Ovary (tissue), 9 donors: ENCODE data around the gene PAQR5. TPM values are rescaled to one million over a fixed set of nuclear protein-coding genes. Genes with fewer than 3 reads are reported as not detected.

Experiments used
- DNase-seq, 5 donors: peaks; one replicate each; pipeline ENCODE4 v3.0.0-alpha.2; 2019 to 2020
- H3K27ac ChIP-seq, 2 donors: fragments of 200-600 bp; one replicate each; pipeline versions ENCODE4 v1.5.1 to v1.8.0; 2019 to 2022
- H3K27me3 ChIP-seq: fragments of 200-600 bp; one replicate; pipeline ENCODE4 v1.8.0; 2022
- H3K36me3 ChIP-seq: fragments of 200-600 bp; sonication (generic); one replicate; pipeline ENCODE4 v1.5.1; 2019
- H3K4me1 ChIP-seq: one replicate; pipeline ENCODE4 v1.8.1; 2013; ENCODE audit warnings: mild to moderate bottlenecking, moderate library complexity; ENCODE audit not compliant: insufficient read depth
- H3K4me3 ChIP-seq: fragments of 200-600 bp; sonication (generic); one replicate; pipeline ENCODE4 v1.5.1; 2017
- H3K9me3 ChIP-seq, 2 donors: fragments of 200-600 bp in 1 of 2; sonication (generic) in 1 of 2; one replicate each; pipeline versions ENCODE4 v1.5.1 to v1.8.1; 2013 to 2019; ENCODE audit warnings: mild to moderate bottlenecking in 1 of 2, moderate library complexity in 1 of 2
- CTCF ChIP-seq, 3 donors: fragments of 450-650 bp in 2 of 3; fragments of 200-600 bp in 1 of 3; IDR thresholded peaks; one replicate each; pipeline versions ENCODE4 v1.5.1 to v1.8.0; 2016 to 2022; ENCODE audit warnings: antibody characterized with exemption in 3 of 3, mild to moderate bottlenecking in 1 of 3
- EP300 ChIP-seq: sonication (generic); formaldehyde crosslinking; IDR thresholded peaks from one replicate; pipeline ENCODE4 v1.6.1; 2017; ENCODE audit warnings: antibody characterized with exemption
- POLR2A ChIP-seq: fragments of 450-650 bp; IDR thresholded peaks from one replicate; pipeline ENCODE4 v1.6.1; 2017; ENCODE audit warnings: antibody characterized with exemption, mild to moderate bottlenecking, moderate library complexity
- WGBS, 3 donors: extraction: QIAGEN DNeasy Blood & Tissue Kit in 1 of 3; methylation state at CpG; one replicate each; pipeline versions ENCODE4 v1.1.5 to v1.1.7; 2013 to 2017; 5-methylcytosine and 5-hydroxymethylcytosine counted together
- intact Hi-C, 4 donors: fragments of 100-400 bp; cut with DNase I; formaldehyde crosslinking; loops; one replicate each; pipeline versions ENCODE4 v1.11.0 to v1.15.1; 2022 to 2023
- polyA plus RNA-seq, 2 donors: library from polyadenylated mRNA; stranded (reverse); fragments of 200-250 nt in 1 of 2; fragments of 350-450 nt in 1 of 2; fragmentation: Illumina TruSeq in 1 of 2; extraction: RNeasy Lipid Tissue Mini Kit (QIAGEN cat#74804) in 1 of 2; gene quantifications; one replicate each; pipeline ENCODE4 v1.2.3, GENCODE V29; 2013 to 2014
- total RNA-seq, 7 donors: library from RNA; depleted of rRNA in 2 of 7; stranded (reverse); fragments of >200 nt in 2 of 7; fragmentation: NEBNext Ultra II Directional in 3 of 7; extraction: Animal tissue kit (Norgen Biotek cat#: 25700) in 3 of 7; gene quantifications; one replicate each; pipeline versions ENCODE4 v1.1.0 to v1.2.4, GENCODE V29; 2016 to 2023
- donor health status: DM: no; HTN: no; CAD: no; lungs with moderate emphysema.
- donor health status: DM: no; HTN: no; CAD: no.
- donor health status: Bipolar disorder and iron deficiency.
- donor health status: DM: yes; HTN: yes; CAD: no.
- donor health status: DM: no; HTN: no; CAD: no.
- donor health status: DM: yes; HTN: yes; CAD: no.

The PAQR5 gene
- total and polyA plus RNA-seq, 9 donors, result 0.12 to 2.4 (median 0.66) TPM

DNA sequence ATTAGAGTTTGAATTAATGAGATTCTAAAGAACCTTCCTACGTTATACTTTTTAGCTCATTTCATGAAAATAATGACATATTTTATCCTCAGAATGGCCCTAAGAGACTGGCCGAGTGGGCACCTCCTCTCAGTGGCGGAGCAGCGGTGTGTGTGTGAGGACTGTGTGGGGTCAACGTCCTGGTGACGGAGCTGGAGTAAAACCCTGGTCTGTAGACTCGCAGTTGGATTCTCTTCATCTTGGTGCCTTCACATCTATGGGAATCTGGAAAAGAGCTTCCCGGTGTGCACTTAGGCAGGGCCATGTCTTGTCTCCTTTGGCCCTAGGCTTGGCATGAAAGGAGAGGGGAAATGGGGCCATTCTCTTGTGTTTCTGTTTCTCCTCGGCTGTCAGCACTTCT is 21.4 kb upstream of the PAQR5 start:
- no peak overlapping the region for H3K27ac ChIP-seq
- 91 to 92% (median 91%) methylated on average over 9 of the region's 9 CpGs for WGBS, 3 donors
- no peak for DNase-seq
- H3K4me1 ChIP-seq, result peaks cover 4% of the 10 kb centered on the region
- intact Hi-C loops, result no loop called here
- H3K27me3 ChIP-seq, result no peaks in the 10 kb centered on the region
- TF ChIP-seq CTCF (IDR thresholded peaks at IDR 0.05), result no peak
- no peak for TF ChIP-seq POLR2A
- TF ChIP-seq EP300, result no peak
- H3K36me3 ChIP-seq, result no peaks in the 10 kb centered on the region
- no peak overlapping the region for H3K4me3 ChIP-seq
- H3K9me3 ChIP-seq, result no peaks in the 10 kb centered on the region

DNA sequence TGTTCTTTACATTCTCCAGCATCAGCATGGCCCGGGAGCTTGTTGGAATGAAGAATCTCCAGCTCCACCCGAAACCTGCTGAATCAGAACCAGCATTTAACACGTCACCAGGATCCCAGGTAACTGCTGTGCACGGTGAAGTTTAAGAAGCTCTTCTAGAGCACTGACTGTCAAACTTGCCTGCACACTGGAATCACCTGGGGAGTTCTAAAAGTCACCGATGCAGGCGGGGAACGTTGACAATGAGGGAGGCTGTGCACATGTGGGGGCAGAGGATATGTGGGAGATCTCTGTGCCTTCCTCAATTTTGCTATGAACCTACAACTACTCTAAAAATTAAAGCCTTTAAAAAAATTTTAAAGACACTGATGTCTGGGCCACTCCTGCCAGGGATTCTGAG is 19.1 kb upstream of the PAQR5 start:
- Histone ChIP-seq H3K27me3 (no peaks in the 10 kb centered on the region), H3K4me3 (no peak overlapping the region), H3K27ac (no peak overlapping the region), H3K36me3 (no peaks in the 10 kb centered on the region), H3K9me3 (no peaks in the 10 kb centered on the region), H3K4me1 (peaks cover 4% of the 10 kb centered on the region)
- TF ChIP-seq POLR2A, result no peak
- TF ChIP-seq CTCF (IDR thresholded peaks at IDR 0.05), result no peak
- no peak for TF ChIP-seq EP300
- no peak for DNase-seq
- WGBS, 3 donors, result 86 to 88% (median 87%) methylated on average over 7 of the region's 7 CpGs
- intact Hi-C loops, result no loop called here

DNA sequence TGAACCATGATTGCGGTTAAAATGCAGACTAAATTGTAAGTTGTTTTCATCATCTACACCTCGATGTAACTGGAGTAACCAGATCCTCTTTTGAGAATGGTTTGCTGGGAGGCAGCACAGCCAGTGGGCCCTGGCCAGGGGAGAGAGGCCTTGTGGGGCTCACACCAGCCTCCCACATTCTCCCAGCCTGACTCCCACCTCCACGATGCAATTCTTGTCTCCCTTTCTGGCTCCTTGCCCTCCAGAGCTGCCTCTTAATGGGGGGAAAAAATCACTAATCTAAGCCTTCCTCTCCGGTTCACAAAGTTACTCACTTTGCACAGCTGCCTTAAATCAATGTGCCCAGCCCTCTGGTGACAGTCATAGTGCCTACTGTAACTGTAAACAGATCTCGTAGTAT is 17.9 kb upstream of the PAQR5 start:
- 40 to 50% (median 48%) methylated on average over 5 of the region's 5 CpGs for WGBS, 3 donors

DNA sequence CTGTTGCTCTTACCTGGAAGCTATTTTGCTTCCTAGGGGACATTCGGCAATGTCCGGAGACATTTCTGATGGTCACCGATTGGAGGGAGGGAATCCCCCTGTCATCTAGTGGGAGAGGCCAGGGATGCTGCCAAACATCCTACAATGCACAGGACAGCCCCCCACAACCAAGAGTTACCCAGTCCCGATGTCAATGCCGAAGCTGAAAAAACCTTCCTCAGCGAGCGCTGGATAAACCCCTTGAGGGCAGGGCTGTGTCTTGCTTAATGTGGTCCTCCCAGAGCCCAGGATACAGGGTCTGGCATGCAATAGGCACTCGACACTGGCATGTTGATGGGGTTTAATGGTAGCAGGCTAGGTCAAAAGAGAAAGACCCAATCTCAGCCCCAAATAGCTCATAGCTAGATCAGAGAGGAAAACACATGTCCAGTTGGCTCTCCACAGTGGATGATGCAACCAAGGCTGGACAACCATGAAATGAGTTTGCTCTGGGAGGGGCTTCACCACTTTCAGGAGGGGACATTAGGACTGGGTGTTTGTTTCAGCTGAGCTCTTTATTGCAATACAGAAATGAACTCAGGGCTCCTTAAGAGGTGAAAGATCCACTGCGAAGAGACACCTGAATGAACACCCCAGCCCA is 16.5 kb upstream of the PAQR5 start:
- no peaks in the 10 kb centered on the region for H3K9me3 ChIP-seq
- no peak overlapping the region for H3K4me3 ChIP-seq
- H3K36me3 ChIP-seq, result no peaks in the 10 kb centered on the region
- intact Hi-C loops, result no loop called here
- no peak for DNase-seq
- no peak overlapping the region for H3K27ac ChIP-seq
- H3K27me3 ChIP-seq, result no peaks in the 10 kb centered on the region
- H3K4me1 ChIP-seq, result no peaks in the 10 kb centered on the region
- 96 to 97% (median 96%) methylated on average over 9 of the region's 9 CpGs for WGBS, 3 donors
- TF ChIP-seq POLR2A (no peak), EP300 (no peak), CTCF (IDR thresholded peaks at IDR 0.05) (no peak)

More for the DNA sequence above, 17.9 kb upstream of the PAQR5 start:
- Histone ChIP-seq H3K4me3 (no peak overlapping the region), H3K27ac (no peak overlapping the region), H3K36me3 (no peaks in the 10 kb centered on the region), H3K4me1 (peaks cover 4% of the 10 kb centered on the region), H3K9me3 (no peaks in the 10 kb centered on the region), H3K27me3 (no peaks in the 10 kb centered on the region)
- intact Hi-C loops, result no loop called here
- TF ChIP-seq CTCF (IDR thresholded peaks at IDR 0.05) (no peak), EP300 (no peak), POLR2A (no peak)
- DNase-seq, result no peak
